OCI-M1 (cell line): ENCODE results near the gene TNNC2.
"Not testable (repeated sequence)": the region's sequence is repeated elsewhere in the genome, so short reads cannot be mapped to it uniquely, and the experiment has no call there.

Experiments used
- DNase-seq: peaks from one replicate; lab custom pipeline; 2025; lab: John Stamatoyannopoulos, UW

TNNC2 gene

DNA sequence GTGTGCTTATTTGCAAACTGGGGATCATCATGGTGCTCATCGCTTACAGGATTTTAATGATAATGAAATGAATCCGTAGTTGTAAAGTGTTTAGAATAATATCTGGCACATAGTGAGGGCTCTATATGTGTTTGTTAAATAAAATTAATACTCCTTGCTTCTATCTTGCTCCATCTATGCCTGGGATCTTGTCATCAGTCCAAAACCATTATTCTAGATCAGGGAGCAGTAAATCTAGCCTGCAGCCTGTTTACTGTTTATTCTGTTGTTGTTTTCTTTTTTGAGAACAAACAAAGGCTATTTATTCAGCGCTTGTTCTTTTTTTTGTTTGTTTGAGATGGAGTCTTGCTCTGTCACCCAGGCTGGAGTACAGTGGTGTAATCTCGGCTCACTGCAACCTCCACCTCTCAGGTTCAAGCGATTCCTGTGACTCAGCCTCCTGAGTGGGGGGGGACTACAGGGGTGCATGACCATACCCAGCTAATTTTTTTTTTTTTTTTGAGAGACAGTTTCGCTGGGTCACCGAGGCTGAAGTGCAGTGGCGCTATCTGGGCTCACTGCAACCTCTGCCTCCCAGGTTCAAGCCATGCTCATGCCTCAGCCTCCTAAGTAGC, 22.0 kb upstream of the TNNC2 start:
- no peak for DNase-seq

DNA sequence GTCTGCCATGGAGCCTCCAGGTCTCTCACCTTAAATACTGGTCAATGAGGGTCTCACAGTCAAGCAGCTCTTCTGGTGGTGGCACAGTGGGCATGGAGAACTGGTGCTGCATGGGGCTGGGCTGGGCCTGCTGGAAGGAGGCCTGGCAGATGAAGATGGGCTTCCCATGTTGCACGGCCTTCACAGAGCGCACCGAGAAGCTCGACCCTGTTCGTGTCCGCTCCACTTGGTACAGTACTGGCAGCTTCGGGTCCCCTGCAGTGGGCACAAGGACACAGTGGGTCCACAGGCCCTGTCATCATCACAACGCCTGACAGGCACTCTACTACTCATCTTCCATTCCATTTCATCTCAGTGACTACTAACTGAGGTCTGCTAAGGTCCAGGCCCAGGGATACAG, 21.3 kb upstream of the TNNC2 start:
- no peak for DNase-seq

DNA sequence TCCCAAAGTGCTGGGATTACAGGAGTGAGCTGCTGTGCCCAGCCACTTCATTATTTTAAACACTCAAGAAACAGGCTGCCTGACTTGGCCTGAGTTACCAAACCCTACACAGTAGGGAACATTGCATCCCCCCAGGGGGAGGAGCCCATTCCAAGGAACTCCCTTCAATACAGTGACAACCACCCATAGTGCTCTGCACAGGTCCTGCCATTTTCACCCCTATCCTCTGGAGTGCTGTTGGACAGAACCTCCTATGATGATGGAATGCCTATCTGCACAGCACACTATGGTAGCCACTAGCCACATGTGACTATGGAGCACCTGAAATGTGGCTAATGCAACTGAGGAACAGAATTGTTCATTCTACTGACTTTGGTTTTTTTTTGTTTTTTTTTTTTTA, 18.3 kb upstream of the TNNC2 start:
- DNase-seq = no peak

DNA sequence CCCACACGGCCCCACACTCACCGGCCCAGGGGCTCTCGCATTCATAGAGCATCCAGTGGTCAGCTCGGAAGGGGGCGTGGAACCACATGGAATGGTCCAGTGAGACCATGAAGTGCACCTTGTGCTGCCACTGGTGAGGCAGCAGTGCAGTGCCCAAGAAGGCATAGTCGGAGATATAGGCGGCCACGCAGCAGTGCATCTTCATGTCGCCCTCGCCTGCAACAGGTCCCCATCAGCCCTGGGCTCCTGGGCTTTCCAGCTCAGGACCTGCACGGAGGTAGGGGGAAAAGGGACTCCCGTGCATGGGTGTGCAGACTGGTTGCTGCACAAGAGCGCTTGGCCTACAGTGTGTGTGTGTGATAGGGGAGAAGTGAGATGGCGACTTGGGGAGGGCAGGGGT, 16.4 kb upstream of the TNNC2 start:
- no peak for DNase-seq

DNA sequence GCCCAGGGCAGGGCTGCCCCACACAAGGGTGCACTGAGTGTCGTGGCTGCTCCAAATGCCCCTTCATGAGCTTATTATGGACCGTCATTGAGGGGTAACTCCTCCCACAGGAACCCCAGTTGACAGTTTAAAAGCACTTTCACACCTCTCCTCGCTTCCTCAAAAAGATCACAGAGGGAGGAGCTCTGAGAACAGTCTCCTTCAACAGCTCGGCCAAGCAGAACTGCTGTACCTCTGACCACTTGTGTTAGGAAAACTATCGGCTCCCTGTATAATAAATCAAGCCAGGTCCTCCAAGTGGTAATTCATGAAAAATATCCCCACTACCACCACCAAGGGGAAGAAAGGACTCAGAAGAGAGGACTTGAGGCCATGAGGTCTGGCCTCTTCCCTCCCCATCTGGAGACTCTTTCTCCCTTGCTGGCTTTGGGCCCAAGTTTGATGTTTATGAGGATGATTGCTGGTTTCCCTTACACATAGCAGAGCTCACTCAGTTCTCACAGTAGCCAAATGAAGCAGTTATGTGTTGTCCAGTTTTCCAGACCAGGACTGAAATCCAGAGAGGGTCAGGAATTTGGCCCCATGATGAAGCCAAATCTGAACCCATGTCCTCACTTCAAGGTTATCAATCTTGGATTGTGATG, 15.2 kb upstream of the TNNC2 start:
- DNase-seq = no peak

DNA sequence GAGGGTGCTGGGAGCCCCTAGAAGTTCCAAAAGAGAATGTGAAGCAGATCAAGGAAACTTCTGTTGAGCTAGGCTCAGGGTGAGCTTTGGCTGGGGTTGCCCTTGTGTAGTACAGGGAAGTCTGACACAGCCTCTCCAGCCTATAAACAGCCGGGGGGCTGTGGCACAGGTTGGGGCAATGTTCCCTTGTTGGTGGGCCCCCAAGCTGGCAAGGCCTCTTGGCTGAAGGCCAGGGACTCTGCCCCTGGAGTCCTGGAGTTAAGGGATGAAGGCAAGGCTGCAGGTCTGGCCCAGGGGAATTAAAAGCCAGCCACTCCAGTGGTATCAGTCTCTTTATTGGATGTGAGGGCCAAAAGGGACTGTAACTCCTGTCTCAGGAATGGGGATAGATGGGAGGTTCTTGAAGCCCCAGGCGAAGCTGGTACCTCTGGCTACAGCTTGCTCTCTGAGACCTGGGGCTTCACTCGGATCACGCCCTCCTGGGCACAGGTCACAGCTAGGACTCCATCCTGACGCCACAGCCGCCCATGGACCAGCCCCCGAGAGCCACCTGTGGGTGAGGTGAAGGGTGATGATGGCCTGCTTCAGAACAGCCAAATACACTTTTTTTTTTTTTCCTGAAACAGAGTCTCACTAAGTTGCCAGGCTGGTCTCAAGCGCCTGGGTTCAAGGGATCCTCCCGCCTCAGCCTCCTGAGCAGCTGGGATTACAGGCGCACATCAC, 14.5 kb upstream of the TNNC2 start:
- DNase-seq = no peak

DNA sequence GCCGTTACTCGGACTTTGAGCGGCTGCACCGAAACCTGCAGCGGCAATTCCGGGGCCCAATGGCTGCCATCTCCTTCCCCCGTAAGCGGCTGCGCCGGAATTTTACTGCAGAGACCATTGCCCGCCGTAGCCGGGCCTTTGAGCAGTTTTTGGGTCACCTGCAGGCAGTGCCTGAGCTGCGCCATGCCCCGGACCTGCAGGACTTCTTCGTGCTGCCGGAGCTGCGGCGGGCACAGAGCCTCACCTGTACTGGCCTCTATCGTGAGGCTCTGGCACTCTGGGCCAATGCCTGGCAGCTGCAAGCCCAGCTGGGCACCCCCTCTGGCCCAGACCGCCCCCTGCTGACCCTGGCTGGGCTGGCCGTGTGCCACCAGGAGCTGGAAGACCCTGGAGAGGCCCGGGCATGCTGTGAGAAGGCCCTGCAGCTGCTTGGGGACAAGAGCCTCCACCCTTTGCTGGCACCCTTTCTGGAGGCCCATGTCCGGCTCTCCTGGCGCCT, 13.6 kb upstream of the TNNC2 start:
- DNase-seq = no peak

DNA sequence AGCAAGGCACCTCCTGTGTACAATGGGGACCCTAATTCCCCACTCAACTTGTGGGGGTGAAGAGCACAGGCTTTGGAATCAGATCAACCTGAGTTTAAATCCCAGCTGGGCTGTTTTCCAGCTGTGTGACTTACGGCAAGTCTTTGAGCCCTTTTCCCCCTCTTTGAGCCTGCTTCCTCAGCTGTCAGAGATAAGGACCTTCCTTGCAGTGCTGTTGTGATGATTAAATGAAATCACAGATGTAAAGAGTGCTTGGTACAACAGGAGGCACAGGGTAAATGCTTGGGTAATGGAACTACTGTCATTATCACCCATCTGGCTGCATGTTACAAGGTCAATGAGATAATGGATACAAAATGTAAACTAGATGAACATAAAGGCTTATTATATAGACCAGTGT, 9.7 kb upstream of the TNNC2 start:
- DNase-seq = peak; percentile 52

DNA sequence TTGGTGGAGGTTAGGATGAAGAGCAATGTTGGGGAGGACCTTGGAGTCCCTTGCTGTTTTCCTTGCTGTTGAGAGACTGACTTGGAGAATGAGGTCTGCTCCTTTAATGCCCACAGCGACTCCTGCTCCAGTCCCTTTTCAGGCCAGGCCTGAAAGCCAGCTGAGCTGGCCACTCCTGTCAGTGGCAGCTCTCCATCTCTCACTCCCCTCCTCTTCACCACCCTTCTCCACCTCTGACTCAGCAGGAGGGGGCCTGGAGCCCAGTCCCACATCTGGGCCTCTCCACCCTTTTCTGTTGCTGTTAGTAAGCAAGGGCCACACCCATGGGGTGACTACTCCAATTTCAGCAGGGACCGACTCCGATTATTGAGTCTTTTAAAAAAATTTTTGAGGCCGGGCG, 8.7 kb upstream of the TNNC2 start:
- no peak for DNase-seq

DNA sequence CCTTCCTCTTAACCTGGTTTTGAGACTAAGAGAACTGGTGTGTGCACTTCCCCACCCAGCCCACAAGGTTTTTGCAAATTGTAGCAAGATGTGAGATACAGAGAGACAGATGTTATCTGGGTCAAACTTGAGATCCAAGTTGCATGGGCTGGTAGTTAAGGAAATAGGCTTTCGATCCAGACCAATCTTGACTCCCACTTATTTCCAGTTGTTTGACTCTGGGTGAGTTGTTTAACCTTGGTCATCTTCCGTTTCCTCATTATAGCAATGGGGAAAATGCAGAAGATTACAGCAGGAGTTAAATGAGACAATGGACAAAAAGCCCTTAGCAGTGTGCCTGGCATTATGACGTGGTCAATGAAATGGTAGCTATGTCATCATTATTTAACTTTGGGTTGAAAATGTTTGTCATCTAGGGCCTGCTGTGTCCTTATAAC, 8.2 kb upstream of the TNNC2 start:
- no peak for DNase-seq

DNA sequence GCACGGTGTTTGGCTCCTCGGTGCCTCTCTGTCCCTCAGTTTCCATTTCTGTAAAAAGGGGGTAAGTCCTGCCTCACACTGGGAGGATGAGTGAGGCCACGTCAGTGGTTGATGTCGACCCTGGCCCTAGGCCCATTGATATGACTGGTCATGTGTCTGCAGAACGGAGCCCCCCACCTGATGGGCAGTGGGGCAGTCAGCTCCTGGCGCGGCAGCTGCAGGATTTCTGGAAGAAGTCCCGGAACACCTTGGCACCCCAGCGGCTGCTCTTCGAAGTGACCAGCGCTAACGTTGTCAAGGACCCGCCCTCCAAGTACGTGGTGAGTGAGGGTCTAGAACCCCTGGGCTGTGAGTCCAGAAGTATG, 7.7 kb upstream of the TNNC2 start:
- no peak for DNase-seq

DNA sequence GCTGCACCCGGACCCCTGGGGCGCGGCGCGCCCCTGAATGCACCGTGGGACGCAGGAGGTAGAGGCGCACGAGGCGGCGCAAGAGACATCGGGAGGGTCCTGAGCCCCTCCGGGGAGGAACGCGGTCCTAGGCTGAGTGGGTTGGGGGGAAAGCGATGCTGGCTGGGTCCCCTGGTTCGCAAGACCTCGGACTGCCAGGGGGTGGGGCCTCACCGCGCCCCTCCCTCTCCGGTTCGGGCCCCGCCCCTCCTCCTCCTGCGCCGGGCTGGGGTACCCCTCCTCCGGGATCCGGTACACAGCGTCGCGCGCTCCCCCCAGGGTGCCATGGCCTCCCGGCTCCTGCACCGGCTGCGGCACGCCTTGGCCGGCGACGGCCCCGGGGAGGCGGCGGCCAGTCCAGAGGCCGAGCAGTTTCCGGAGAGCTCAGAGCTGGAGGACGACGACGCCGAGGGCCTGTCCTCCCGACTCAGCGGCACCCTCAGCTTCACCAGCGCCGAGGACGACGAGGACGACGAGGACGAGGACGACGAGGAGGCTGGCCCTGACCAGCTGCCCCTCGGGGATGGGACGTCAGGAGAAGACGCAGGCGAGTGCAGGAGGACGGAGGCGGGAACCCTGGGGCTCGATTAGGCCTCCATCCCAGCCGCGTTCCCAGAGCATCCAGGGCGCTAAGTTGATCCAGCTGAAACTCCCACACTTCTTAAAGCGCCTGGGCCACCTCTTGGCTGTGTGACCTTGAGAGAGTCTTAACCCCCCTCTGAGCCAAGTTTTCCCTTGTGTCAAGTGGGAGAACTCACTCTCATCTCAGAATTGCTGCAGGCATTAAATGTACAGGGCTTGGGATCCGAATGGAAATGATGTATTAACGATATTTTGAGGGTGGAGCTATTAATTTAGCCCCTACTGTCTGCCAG, 7.0 kb upstream of the TNNC2 start:
- no peak for DNase-seq

DNA sequence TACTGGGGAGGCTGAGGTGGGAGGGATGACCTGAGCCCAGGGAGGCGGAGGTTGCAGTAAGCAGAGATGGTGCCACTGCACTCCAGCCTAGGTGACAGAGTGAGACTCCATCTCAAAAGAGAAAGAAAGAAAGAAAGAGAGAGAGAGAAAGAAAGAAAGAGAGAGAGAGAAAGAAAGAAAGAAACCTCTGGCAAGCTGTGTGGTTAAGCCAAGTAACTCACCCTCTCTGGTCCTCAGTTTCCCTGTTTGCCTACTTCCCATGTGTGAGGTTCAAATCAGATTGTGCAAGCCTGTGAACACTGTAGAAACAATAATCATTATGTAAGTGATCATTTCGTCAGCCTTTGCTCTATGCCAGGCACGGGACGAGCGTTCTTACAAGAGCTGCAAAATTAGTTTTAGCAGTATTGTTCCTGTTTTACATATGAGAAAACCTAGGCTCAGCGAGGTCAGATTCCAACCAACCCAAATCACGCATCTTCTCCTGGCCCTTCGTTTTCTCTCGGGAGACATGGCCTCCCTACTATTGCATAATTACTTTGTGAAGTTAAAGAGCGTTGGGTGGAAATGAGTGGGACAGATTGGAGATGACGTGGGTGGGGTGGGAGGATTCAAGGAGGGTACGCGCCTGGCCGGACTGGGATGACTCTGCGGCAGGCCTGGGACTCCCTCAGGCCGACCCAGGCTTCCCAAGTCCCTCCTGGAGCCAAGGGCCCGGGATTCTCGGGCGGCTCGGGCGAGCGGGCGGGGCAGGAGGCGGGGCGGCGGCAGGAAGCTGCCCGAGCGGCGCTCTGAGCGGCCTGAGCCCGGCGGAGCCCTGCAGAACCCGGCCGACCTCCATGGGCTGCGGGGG, 6.1 kb upstream of the TNNC2 start, which contains the start of gene SNX21:
Gene SNX21, plus strand, starts transcription at position 770 of the 853 bp plus-strand sequence. CDS start 121 bp downstream, outside the sequence.
- peak; percentile 44 for DNase-seq

DNA sequence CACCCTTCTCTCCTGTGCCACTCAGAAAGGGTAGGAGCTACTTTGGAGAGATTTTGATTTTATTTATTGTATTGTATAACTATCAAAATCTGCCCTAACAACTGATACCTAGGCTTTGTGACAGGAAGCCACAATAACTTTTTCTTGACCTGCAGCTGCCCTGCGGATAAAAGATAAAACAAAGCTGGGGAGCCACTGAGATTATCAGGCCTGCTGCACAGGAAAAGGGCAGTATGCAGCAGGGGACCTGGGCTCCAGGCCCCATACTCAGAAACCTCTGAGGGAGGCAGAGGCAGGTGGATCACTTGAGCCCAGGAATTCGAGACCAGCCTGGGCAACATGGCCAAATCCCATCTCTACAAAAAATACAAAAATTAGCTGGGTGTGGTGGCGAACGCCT, 5.5 kb upstream of the TNNC2 start:
- peak; percentile 26 for DNase-seq

DNA sequence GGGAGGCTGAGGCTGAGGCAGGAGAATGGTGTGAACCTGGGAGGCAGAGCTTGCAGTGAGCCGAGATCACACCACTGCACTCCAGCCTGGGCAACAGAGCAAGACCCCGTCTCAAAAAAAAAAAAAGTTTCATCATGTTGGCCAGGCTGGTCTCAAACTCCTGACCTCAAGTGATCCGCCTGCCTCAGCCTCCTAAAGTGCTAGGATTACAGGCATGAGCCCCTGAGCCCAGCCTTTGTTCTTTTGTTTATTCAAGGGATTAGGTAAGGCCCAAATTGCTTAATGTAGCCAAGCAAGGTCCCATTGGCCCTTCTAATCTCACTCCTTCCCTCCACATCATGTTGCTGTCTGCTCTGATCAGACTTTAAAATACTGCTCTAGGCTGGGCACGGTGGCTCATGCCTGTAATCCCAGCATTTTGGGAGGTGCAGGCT, 2.6 kb upstream of the TNNC2 start:
- DNase-seq = not testable (repeated sequence)

DNA sequence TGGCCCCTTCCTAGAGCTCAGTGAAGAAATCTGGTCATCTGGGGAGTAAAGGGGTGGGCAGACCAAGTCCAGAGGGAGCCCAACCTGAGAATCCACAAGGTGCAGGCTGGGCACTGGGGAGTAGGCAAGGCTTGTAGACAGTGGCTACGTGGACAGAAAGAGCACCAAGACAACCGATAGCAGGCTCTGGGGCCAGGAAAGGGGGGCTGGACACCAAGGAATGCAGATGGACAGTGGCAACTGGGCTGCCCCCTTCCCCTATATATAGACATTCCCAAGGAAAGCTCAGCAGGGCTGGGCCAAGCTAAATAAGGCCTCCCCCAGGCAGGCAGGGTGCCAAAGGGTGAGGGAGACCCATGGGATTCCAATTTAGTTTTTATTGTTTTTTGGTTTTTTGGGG, 1.5 kb upstream of the TNNC2 start:
- DNase-seq = no peak

DNA sequence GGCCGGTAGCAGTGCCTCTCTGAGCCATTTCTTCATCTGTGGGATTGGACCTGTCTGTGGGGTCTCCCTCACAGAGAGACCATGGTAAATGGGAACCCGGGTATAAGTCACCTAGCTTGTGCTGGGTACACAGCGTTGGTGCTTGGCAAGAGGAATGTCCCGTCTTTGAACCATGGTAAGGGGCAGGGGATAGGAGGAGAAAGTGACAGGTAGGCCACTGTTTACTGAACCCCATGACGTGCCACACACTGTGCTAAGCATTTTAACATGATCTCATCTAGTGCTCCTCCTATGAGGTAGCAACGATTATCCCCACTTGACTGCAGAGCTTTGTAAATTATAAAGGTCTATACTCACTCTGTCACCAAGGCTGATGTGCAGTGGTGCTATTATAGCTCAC, 600 bp upstream of the TNNC2 start:
- no peak for DNase-seq

DNA sequence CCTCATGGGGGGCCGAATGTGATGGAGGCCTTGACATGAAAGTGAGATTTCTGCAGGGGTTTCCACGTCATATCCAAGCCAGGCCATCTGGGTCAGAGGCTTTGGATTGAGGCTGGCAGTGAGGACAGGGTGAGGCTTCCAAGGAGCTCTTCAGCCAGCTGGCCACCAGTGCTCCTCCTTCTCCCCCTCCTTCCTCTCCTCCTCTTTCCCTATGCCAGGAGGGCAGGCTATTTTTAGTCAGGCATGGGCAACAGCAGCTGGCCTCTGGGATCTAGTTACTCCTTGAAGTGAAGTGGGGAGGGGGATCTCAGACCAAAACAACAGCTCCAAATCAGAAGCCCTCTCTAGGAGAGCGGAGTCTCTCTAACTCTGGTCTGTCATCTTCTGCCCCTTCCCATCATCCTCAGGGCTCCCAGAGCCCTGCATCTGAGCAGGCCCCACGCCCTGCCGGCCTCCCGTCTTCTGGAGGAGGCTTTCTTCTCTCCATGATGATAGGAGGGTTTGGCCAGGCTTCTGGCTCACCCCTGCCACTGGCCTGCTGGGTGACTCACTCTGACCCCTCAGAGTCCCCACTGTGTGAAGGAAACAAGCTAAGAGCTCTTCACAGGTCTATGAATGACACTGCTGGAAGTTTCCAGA, 612 bp downstream of the TNNC2 start:
- DNase-seq = no peak

DNA sequence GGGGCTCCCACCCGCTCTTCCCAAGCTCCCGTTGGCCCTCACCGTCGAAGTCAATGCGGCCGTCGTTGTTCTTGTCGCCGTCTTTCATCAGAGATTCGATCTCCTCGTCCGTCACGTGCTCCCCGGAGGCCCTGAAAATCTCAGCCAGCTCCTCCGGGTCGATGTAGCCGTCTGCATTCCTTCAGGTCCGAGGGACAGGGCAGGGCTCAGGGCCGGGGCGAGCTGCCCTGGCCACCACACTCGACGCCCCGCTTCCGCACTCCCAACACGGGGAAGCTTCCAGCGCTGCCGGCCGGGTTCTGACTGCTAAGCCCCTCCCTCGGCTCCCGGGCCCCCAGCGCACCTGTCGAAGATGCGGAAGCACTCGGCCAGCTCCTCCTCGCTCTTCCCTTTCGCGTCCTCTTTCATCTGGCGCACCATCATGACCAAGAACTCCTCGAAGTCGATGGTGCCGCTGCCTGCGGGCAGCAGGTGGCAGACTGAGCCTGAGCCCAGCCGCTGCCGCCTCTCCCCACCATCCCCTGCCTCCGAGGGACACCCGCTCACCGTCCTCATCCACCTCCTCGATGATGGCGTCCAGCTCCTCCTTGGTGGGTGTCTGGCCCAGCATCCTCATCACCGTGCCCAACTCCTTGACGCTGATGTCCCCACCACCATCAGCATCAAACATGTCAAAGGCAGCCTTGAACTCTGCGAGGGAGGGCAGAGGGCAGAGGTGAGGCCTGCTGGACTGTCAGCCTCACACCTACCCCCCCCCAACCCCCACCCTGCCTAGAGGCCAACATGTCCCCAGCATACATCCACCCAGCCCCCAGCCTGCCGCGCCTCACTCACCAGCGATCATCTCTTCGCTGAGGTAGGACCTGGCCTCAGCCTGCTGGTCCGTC, 2.9 kb downstream of the TNNC2 start:
- peak; percentile 27 for DNase-seq

DNA sequence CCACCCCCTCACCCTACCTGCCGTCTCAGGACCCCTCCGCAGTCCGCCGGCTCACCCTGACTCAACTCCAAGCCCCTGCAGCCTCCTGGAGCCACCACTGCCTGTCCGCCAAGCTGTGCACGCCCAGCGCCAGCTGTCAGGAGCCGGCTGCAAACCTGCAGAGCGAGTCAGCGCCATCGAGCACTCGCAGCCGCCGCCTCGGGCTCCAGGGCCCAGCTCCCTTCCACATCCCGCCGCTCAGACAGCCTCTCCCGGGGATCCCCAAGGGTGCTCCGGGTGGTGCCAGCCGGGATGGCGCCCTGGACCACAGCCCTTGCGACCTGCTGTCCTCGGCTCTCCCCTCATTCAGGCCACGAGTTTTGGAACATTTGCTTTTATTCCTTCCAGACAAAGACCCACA, 4.3 kb downstream of the TNNC2 start:
- DNase-seq = no peak
